MM.1S (cell line): Measurements from ENCODE around the gene ZNF775.

Experiments used
- CTCF ChIP-seq: fragments of 300-600 bp; sonication (generic); IDR thresholded peaks from 2 replicates; pipeline ENCODE4 v1.5.1; 2016; ENCODE audit warnings: antibody characterized with exemption, low read length, mixed read lengths
- EZH2 ChIP-seq: fragments of 300-600 bp; sonication (generic); optimal IDR thresholded peaks from 2 replicates; pipeline ENCODE3; 2017; ENCODE audit warnings: low read depth, mild to moderate bottlenecking, antibody characterized with exemption, low read length, mixed read lengths

- TF ChIP-seq CTCF (no peak), EZH2 (no peak)
These were observed 42.0 kb upstream of the ZNF775 start for GRCh38 chr7:150337179-150337578.
